HEK293T (cell line): Measurements from ENCODE around the gene RPSA.
"Not testable (repeated sequence)": the region's sequence is repeated elsewhere in the genome, so short reads cannot be mapped to it uniquely, and the experiment has no call there.

Experiments
- CTCF ChIA-PET: fragments of 350-600 bp; formaldehyde crosslinking; extraction: SDS; loops from one replicate; lab custom pipeline; 2021; ENCODE audit warnings: antibody characterized with exemption, inconsistent platforms; lab: Yijun Ruan, JAX
- POLR2A ChIA-PET: fragments of 350-600 bp; formaldehyde crosslinking; extraction: SDS; loops from one replicate; lab custom pipeline; 2020; ENCODE audit warnings: antibody characterized with exemption, inconsistent platforms; lab: Yijun Ruan, JAX
- DNase-seq: peaks from one replicate; pipeline ENCODE4 v3.0.0; 2012; ENCODE audit warnings: mixed read lengths; ENCODE audit errors: extremely low spot score
- ARNT ChIP-seq: fragments of 450-650 bp; IDR thresholded peaks from 2 replicates; pipeline ENCODE4 v1.6.1; 2017; ENCODE audit warnings: mild to moderate bottlenecking
- BHLHE40 ChIP-seq: fragments of 450-650 bp; IDR thresholded peaks from 2 replicates; pipeline ENCODE4 v1.6.1; 2016; ENCODE audit warnings: mild to moderate bottlenecking, moderate library complexity, borderline replicate concordance
- CTBP1 ChIP-seq: fragments of 450-650 bp; IDR thresholded peaks from 2 replicates; pipeline ENCODE4 v1.6.1; 2016; ENCODE audit warnings: borderline replicate concordance
- ELF4 ChIP-seq: fragments of 450-650 bp; IDR thresholded peaks from 2 replicates; pipeline ENCODE4 v1.6.1; 2017; ENCODE audit warnings: antibody characterized with exemption
- FOXA1 ChIP-seq: fragments of 450-650 bp; IDR thresholded peaks from 2 replicates; pipeline ENCODE4 v1.6.1; 2016; ENCODE audit warnings: mild to moderate bottlenecking
- FOXK2 ChIP-seq: fragments of 450-650 bp; IDR thresholded peaks from 2 replicates; pipeline ENCODE4 v1.6.1; 2016; ENCODE audit warnings: mild to moderate bottlenecking
- FOXM1 ChIP-seq: fragments of 450-650 bp; IDR thresholded peaks from 2 replicates; pipeline ENCODE4 v1.6.1; 2017; ENCODE audit warnings: mild to moderate bottlenecking, borderline replicate concordance
- HDGF ChIP-seq: fragments of 450-650 bp; IDR thresholded peaks from 2 replicates; pipeline ENCODE4 v1.6.1; 2017; ENCODE audit warnings: antibody characterized with exemption, borderline replicate concordance
- L3MBTL2 ChIP-seq: fragments of 450-650 bp; conservative IDR thresholded peaks from 2 replicates; pipeline ENCODE4 v1.6.1; 2016; ENCODE audit warnings: mild to moderate bottlenecking
- LEF1 ChIP-seq: fragments of 450-650 bp; IDR thresholded peaks from 2 replicates; pipeline ENCODE4 v1.6.1; 2017; ENCODE audit warnings: mild to moderate bottlenecking, borderline replicate concordance
- NFRKB ChIP-seq: fragments of 450-650 bp; IDR thresholded peaks from 2 replicates; pipeline ENCODE4 v1.6.1; 2016; ENCODE audit warnings: mild to moderate bottlenecking, moderate library complexity
- SP1 ChIP-seq: fragments of 450-650 bp; IDR thresholded peaks from 2 replicates; pipeline ENCODE4 v1.6.1; 2017
- SUZ12 ChIP-seq: fragments of 450-650 bp; IDR thresholded peaks from 2 replicates; pipeline ENCODE4 v1.6.1; 2016; ENCODE audit warnings: mild to moderate bottlenecking
- TARDBP ChIP-seq: fragments of 450-650 bp; IDR thresholded peaks from 2 replicates; pipeline ENCODE4 v1.6.1; 2016
- ZNF384 ChIP-seq: fragments of 450-650 bp; IDR thresholded peaks from 2 replicates; pipeline ENCODE4 v1.6.1; 2016
- TF ChIP-seq, protein P1 (sequence below): fragments of 450-650 bp; IDR thresholded peaks from 2 replicates; pipeline ENCODE4 v1.6.1; 2016

RPSA gene

GRCh38 chr3:39406368-39407258 lies at the start of gene RPSA:
RPSA (plus strand) TSS chr3:39406720; CDS start chr3:39407654, 934 bp downstream.
- ChIA-PET CTCF (no interaction called here), POLR2A (interaction anchor here (0.9 to 2.8 kb wide), 10 partner anchors 9 to 256 kb away, joined by 3 to 19 read pairs (median 4); no protein-coding TSS in a partner anchor)
- peak; percentile 90 for DNase-seq
- peak; percentile 97 for TF ChIP-seq ELF4
- TF ChIP-seq ZNF384: no peak
- no peak for TF ChIP-seq HDGF
- no peak for TF ChIP-seq ARNT
- TF ChIP-seq BHLHE40: no peak
- TF ChIP-seq, protein P1, sequence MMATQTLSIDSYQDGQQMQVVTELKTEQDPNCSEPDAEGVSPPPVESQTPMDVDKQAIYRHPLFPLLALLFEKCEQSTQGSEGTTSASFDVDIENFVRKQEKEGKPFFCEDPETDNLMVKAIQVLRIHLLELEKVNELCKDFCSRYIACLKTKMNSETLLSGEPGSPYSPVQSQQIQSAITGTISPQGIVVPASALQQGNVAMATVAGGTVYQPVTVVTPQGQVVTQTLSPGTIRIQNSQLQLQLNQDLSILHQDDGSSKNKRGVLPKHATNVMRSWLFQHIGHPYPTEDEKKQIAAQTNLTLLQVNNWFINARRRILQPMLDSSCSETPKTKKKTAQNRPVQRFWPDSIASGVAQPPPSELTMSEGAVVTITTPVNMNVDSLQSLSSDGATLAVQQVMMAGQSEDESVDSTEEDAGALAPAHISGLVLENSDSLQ: peak; percentile 63
- peak; percentile 88 for TF ChIP-seq L3MBTL2
- TF ChIP-seq LEF1: no peak

GRCh38 chr3:39358333-39358732 lies 48.2 kb upstream of the RPSA start:
- POLR2A ChIA-PET: interaction anchor here (0.7 kb wide), 1 partner anchor 309 kb away, joined by 3 read pairs; no protein-coding TSS in a partner anchor

GRCh38 chr3:39361252-39361927 lies 45.1 kb upstream of the RPSA start:
- ChIA-PET POLR2A (no interaction called here), CTCF (interaction anchor here (0.7 kb wide), 1 partner anchor 40 kb away, joined by 3 read pairs; no protein-coding TSS in a partner anchor)
- no peak for DNase-seq
- TF ChIP-seq FOXA1 (no peak), ELF4 (no peak), ZNF384 (no peak), HDGF (no peak), SP1 (no peak), L3MBTL2 (no peak), FOXK2 (no peak), LEF1 (no peak)

More at GRCh38 chr3:39358333-39358732, 48.2 kb upstream of the RPSA start:
- TF ChIP-seq HDGF (no peak), NFRKB (no peak), SP1 (no peak), CTBP1 (no peak), BHLHE40 (no peak), SUZ12 (no peak), FOXK2 (no peak), TARDBP (no peak), L3MBTL2 (no peak), FOXA1 (no peak)
- TF ChIP-seq, protein P1: no peak
- no peak for DNase-seq
- CTCF ChIA-PET: no interaction called here

GRCh38 chr3:39362192-39362591 lies 44.3 kb upstream of the RPSA start:
- no peak for DNase-seq
- TF ChIP-seq HDGF (no peak), FOXA1 (no peak), BHLHE40 (no peak), SUZ12 (no peak), LEF1 (no peak), CTBP1 (no peak), FOXM1 (no peak), L3MBTL2 (no peak), NFRKB (no peak), ZNF384 (no peak), SP1 (no peak), FOXK2 (no peak), ARNT (no peak), ELF4 (no peak), TARDBP (no peak)
- TF ChIP-seq, protein P1: no peak
- POLR2A ChIA-PET: no interaction called here
- CTCF ChIA-PET: interaction anchor here (0.8 kb wide), 1 partner anchor 16 kb away, joined by 3 read pairs; no protein-coding TSS in a partner anchor

GRCh38 chr3:39362812-39363211 lies 43.7 kb upstream of the RPSA start:
- CTCF ChIA-PET: no interaction called here
- TF ChIP-seq CTBP1 (no peak), FOXM1 (no peak), TARDBP (no peak), BHLHE40 (no peak), L3MBTL2 (no peak), FOXA1 (no peak), SUZ12 (no peak), SP1 (no peak), HDGF (no peak), NFRKB (no peak), ELF4 (no peak), LEF1 (no peak), ARNT (no peak), FOXK2 (no peak), ZNF384 (no peak)
- TF ChIP-seq, protein P1: no peak
- POLR2A ChIA-PET: no interaction called here
- no peak for DNase-seq

DNA sequence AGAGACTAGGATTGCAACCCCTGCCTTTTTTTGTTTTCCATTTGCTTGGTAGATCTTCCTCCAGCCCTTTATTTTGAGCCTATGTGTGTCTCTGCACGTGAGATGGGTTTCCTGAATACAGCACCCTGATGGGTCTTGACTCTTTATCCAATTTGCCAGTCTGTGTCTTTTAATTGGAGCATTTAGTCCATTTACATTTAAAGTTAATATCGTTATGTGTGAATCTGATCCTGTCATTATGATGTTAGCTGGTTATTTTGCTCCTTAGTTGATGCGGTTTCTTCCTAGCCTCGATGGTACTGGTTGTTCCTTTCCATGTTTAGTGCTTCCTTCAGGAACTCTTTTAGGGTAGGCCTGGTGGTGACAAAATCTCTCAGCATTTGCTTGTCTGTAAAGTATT lies 36.1 kb upstream of the RPSA start:
- CTCF ChIA-PET, DNase-seq, POLR2A ChIA-PET: not testable (repeated sequence)
